Measurements from ENCODE around the gene LSAMP. TPM values are rescaled to one million over a fixed set of nuclear protein-coding genes. Genes with fewer than 3 reads are reported as not detected.

Gene LSAMP
- total RNA-seq, 1 donor from 2014 or later: 16.4 TPM

DNA sequence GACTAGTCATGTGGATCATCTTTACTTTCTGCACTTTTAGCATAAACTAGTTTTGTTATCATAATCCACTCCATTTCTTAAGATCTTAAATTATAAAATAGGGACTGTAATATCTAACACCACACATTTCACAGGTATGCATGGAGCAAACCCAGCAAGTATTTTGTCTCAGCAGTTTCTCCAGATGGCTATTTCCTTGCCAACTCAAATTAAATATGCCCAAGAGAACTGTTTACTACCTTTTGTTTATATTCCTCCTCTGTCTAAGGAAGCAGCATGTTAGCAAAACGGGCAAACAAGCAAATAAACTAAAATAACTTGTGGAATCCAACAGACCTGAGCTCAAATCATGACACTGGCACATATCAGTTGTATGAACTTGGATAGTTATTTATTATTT, 379.8 kb downstream of the LSAMP start:
- TF ChIP-seq, protein P1, sequence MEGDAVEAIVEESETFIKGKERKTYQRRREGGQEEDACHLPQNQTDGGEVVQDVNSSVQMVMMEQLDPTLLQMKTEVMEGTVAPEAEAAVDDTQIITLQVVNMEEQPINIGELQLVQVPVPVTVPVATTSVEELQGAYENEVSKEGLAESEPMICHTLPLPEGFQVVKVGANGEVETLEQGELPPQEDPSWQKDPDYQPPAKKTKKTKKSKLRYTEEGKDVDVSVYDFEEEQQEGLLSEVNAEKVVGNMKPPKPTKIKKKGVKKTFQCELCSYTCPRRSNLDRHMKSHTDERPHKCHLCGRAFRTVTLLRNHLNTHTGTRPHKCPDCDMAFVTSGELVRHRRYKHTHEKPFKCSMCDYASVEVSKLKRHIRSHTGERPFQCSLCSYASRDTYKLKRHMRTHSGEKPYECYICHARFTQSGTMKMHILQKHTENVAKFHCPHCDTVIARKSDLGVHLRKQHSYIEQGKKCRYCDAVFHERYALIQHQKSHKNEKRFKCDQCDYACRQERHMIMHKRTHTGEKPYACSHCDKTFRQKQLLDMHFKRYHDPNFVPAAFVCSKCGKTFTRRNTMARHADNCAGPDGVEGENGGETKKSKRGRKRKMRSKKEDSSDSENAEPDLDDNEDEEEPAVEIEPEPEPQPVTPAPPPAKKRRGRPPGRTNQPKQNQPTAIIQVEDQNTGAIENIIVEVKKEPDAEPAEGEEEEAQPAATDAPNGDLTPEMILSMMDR (IDR thresholded peaks at IDR 0.05; ENCODE audit: insufficient read depth, low read depth, low read length): no peak
- TF ChIP-seq EZH2 (IDR thresholded peaks at IDR 0.05; ENCODE audit: insufficient read depth, low read length): no peak
- no peak overlapping the region for H3K4me2 ChIP-seq (ENCODE audit: low read length)
- DNase-seq (ENCODE audit: low read depth): no peak
- H3K79me2 ChIP-seq (ENCODE audit: insufficient read depth, low read length): no peaks in the 10 kb centered on the region
- Mint-ChIP-seq H3K4me3 (ENCODE audit: unreplicated experiment) (no peak overlapping the region), H3K27me3 (ENCODE audit: low read depth, unreplicated experiment) (no peaks in the 10 kb centered on the region), H3K36me3 (ENCODE audit: low read depth, unreplicated experiment) (no peaks in the 10 kb centered on the region), H3K27ac (ENCODE audit: unreplicated experiment) (no peak overlapping the region), H3K9me3 (ENCODE audit: unreplicated experiment) (no peaks in the 10 kb centered on the region), H3K4me1 (ENCODE audit: low read depth, unreplicated experiment) (peaks cover 9% of the 10 kb centered on the region)
- H3K36me3 ChIP-seq (ENCODE audit: insufficient read depth, low read length): no peaks in the 10 kb centered on the region
- FAIRE-seq: no peak
- no peak overlapping the region for H2AFZ ChIP-seq (ENCODE audit: low read depth, low read length)
- H3K27ac ChIP-seq (ENCODE audit: low read depth, low read length): no peak overlapping the region
- no peaks in the 10 kb centered on the region for H4K20me1 ChIP-seq (ENCODE audit: insufficient read depth, low read length)
- H3K27me3 ChIP-seq (ENCODE audit: insufficient read depth, low read length): no peaks in the 10 kb centered on the region
- no peak overlapping the region for H3K4me3 ChIP-seq (ENCODE audit: insufficient read depth, low read depth, low read length)
- no peaks in the 10 kb centered on the region for H3K9me3 ChIP-seq (ENCODE audit: insufficient read depth, low read depth, low read length)
- no peak overlapping the region for H3K9ac ChIP-seq (ENCODE audit: low read length)
- no peaks in the 10 kb centered on the region for H3K4me1 ChIP-seq (ENCODE audit: insufficient read depth, low read length)

GRCh38 chr3:116064646-116065045, 380.6 kb downstream of the LSAMP start:
- Histone ChIP-seq H3K9ac (ENCODE audit: low read length) (no peak overlapping the region), H3K27me3 (ENCODE audit: insufficient read depth, low read length) (no peaks in the 10 kb centered on the region), H2AFZ (ENCODE audit: low read depth, low read length) (no peak overlapping the region), H3K9me3 (ENCODE audit: insufficient read depth, low read depth, low read length) (no peaks in the 10 kb centered on the region), H3K36me3 (ENCODE audit: insufficient read depth, low read length) (no peaks in the 10 kb centered on the region), H3K79me2 (ENCODE audit: insufficient read depth, low read length) (no peaks in the 10 kb centered on the region), H3K27ac (ENCODE audit: low read depth, low read length) (no peak overlapping the region), H3K4me3 (ENCODE audit: insufficient read depth, low read depth, low read length) (no peak overlapping the region), H3K4me2 (ENCODE audit: low read length) (no peak overlapping the region), H3K4me1 (ENCODE audit: insufficient read depth, low read length) (no peaks in the 10 kb centered on the region), H4K20me1 (ENCODE audit: insufficient read depth, low read length) (no peaks in the 10 kb centered on the region)
- Mint-ChIP-seq H3K4me3 (ENCODE audit: unreplicated experiment) (no peak overlapping the region), H3K27ac (ENCODE audit: unreplicated experiment) (no peak overlapping the region), H3K27me3 (ENCODE audit: low read depth, unreplicated experiment) (no peaks in the 10 kb centered on the region), H3K36me3 (ENCODE audit: low read depth, unreplicated experiment) (no peaks in the 10 kb centered on the region), H3K9me3 (ENCODE audit: unreplicated experiment) (no peaks in the 10 kb centered on the region), H3K4me1 (ENCODE audit: low read depth, unreplicated experiment) (peaks cover 14% of the 10 kb centered on the region)
- TF ChIP-seq, protein P1 (IDR thresholded peaks at IDR 0.05; ENCODE audit: insufficient read depth, low read depth, low read length): no peak
- no peak for TF ChIP-seq EZH2 (IDR thresholded peaks at IDR 0.05; ENCODE audit: insufficient read depth, low read length)
- no peak for FAIRE-seq
- DNase-seq (ENCODE audit: low read depth): peak; percentile 46

GRCh38 chr3:116059421-116060096, 385.7 kb downstream of the LSAMP start:
- Histone ChIP-seq H3K4me3 (ENCODE audit: insufficient read depth, low read depth, low read length) (no peak overlapping the region), H3K27ac (ENCODE audit: low read depth, low read length) (peak overlapping the region; percentile 64), H3K9me3 (ENCODE audit: insufficient read depth, low read depth, low read length) (no peaks in the 10 kb centered on the region), H2AFZ (ENCODE audit: low read depth, low read length) (no peak overlapping the region), H3K36me3 (ENCODE audit: insufficient read depth, low read length) (no peaks in the 10 kb centered on the region), H3K79me2 (ENCODE audit: insufficient read depth, low read length) (no peaks in the 10 kb centered on the region), H3K9ac (ENCODE audit: low read length) (peak overlapping the region; percentile 55), H3K4me2 (ENCODE audit: low read length) (peak overlapping the region; percentile 77), H4K20me1 (ENCODE audit: insufficient read depth, low read length) (no peaks in the 10 kb centered on the region), H3K4me1 (ENCODE audit: insufficient read depth, low read length) (no peaks in the 10 kb centered on the region), H3K27me3 (ENCODE audit: insufficient read depth, low read length) (no peaks in the 10 kb centered on the region)
- DNase-seq (ENCODE audit: low read depth) (peak; percentile 97), FAIRE-seq (peak; percentile 94)
- no peak for TF ChIP-seq EZH2 (IDR thresholded peaks at IDR 0.05; ENCODE audit: insufficient read depth, low read length)
- TF ChIP-seq, protein P1 (IDR thresholded peaks at IDR 0.05; ENCODE audit: insufficient read depth, low read depth, low read length): no peak
- H3K4me3 Mint-ChIP-seq (ENCODE audit: unreplicated experiment): peak overlapping the region; percentile 23
- H3K4me1 Mint-ChIP-seq (ENCODE audit: low read depth, unreplicated experiment): peaks cover 27% of the 10 kb centered on the region
- no peaks in the 10 kb centered on the region for H3K27me3 Mint-ChIP-seq (ENCODE audit: low read depth, unreplicated experiment)
- H3K27ac Mint-ChIP-seq (ENCODE audit: unreplicated experiment): peak overlapping the region; percentile 90
- no peaks in the 10 kb centered on the region for H3K9me3 Mint-ChIP-seq (ENCODE audit: unreplicated experiment)
- H3K36me3 Mint-ChIP-seq (ENCODE audit: low read depth, unreplicated experiment): no peaks in the 10 kb centered on the region

Measured in astrocyte (in vitro differentiated cells and primary cell).